GM20431 (cell line): ENCODE measurements around the gene KMT2D.

ENCODE experiments used
- in situ Hi-C: fragments of 300-500 bp; cut with MseI, MboI; formaldehyde crosslinking; loops from one replicate; pipeline ENCODE4 v1.15.0; 2020; ENCODE audit warnings: low sequenced_read_pairs; ENCODE audit not compliant: unreplicated experiment

Gene KMT2D

GRCh38 chr12:49054096-49054495 is 6.5 kb downstream of the KMT2D start:
- in situ Hi-C loops = no loop called here

GRCh38 chr12:49052451-49053208 is 8.0 kb downstream of the KMT2D start:
- in situ Hi-C loops = no loop called here

GRCh38 chr12:49051777-49052438 is 8.7 kb downstream of the KMT2D start:
- in situ Hi-C loops = no loop called here

GRCh38 chr12:49051373-49051764 is 9.2 kb downstream of the KMT2D start:
- in situ Hi-C loops = no loop called here

DNA sequence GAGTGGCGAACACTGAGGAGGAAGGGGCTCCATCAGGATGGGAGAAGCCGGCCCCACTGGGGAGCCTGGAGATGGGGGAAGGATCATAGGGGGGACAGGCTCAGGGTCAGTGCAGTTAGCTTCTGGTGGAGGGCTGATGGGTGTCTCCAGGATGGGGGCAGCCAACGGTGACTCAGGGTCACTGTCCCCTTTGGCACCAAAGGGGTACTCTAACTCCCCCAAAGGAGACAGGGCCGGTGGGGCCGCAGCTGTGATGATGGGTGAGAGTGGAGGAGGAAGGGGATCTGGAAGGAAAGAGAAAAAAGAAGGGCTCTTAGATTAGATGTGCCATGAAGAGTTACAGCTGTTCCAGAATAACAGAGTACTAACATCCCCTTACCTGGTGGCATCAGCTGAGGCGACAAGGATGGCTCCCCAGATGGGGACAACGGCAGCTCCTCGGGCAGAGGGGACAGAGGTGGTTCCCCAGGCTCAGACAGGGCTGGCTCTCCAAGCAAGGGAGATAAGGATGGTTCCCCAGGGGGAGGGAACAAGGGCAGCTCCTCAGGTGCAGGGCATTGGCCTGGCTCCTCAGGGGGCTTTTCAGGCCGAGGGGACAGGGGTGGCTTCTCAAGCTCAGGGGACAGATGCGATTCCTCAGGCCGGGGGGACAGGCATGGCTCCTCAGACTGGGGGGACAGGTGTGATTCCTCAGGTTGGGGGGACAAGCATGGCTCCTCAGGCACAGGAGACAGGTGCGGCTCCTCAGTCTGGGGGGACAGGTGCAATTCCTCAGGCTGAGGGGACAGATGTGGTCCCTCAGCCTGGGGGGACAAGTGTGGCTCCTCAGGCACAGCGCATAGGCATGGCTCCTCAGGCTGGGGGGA is 9.9 kb downstream of the KMT2D start:
- in situ Hi-C loops = no loop called here

DNA sequence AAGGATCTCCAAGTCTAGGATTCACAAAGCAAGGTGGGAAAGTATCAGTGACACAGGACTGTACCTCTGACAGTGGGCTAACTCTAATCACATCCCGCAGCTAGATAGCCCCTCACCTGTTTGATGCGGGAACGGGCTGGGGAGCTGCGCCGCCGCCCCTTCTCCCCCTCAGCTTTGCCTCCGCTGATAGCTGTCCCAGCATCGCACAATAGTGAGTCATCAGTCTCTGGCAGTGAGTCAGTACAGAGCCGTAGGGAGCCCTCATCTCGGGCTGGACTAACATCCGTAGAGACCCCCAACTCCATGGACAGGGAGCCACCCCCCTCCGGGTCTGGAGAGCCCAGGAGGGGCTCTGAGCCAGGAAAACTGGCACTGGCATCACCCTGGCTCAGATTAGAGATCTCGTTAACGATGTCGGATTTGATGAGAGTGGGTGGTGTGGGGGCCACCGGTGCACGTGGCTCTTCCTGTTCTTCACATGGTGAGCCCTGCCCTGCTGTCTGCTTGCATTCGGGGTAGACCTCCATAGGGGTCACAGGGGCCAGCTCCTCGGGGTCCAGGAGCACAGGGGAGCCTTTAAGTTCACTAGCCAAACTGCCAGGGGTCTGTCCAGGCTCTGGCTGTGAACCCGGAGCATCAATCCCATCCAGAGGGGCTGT is 10.9 kb downstream of the KMT2D start:
- in situ Hi-C loops = no loop called here

DNA sequence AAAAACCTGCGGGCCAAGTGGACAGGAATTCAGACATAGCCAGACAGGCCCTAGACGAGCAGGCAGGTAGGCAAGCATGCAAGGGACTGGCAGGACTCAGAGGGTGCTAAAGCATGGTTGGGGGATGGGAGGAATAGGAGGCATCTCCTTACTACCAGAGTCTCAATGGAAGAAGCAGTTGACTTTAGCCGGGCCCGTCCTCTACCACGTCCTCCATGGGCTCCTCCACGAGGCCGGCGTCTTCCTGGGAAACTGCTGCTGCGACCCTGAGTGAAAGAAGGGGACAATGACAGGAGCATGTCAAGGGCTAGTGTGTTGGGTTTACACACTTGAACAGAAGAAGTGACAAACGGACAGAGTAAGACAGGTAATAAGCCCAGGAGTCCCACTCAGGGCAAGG is 11.6 kb downstream of the KMT2D start:
- in situ Hi-C loops = no loop called here

DNA sequence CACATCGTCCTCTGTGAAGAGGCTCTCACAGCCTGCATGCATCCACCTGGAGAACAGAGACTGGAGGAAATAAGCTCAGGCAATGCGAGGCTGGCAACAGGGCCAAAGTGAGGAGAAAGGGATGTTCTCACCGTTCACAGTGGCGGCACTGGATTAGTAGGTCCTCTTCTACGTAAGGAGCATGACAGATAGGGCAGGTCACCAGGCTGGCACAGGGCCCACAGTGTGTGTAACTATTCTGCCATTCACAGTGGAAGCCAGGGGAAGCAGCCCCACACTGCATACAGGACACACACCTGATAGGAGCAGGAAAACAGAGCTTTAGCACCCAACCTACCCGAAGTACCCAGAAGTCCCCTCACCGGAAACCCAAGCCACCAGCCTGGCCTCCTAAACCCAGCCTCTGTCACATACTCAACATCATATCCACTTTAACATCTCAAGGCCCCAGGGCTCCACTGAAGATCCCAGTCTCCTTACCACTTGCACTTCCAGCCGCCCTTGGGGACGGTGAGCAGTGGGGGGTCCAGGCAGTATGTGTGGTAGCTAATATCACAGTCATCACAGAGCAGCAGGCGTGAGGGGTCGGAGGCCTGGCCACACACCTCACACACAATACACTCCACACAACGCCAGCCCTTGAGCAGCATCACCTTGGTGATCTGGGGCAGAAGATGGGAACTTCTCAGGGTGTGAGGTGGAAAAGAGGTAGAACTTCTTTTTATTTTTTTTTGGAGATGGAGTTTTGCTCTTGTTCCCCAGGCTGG is 14.3 kb downstream of the KMT2D start:
- in situ Hi-C loops = no loop called here

DNA sequence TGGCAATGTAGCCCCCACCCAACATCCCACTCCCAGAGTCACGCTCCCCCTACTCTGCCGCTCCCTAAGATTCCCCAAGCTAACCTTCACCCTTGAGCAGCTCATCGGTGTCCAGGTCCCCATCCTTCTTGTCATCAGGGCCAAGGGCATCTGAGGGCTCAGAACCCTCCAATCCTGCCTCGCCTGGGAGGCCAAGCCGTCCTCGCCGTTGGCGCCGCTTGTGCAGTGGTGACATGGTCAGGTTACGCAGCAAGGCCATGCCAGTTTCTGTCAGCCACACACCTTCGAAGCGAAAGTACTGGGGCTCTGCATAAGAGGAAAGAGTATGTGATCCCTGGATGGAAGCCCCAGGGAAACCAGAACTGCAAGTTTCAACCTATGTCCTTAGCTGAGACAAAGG is 15.9 kb downstream of the KMT2D start:
- in situ Hi-C loops = no loop called here

- in situ Hi-C loops = no loop called here
Observed at GRCh38 chr12:49043856-49044258, 16.7 kb downstream of the KMT2D start.

- in situ Hi-C loops = no loop called here
Observed at GRCh38 chr12:49043241-49043640, 17.4 kb downstream of the KMT2D start.

GRCh38 chr12:49041881-49042484 is 18.6 kb downstream of the KMT2D start:
- in situ Hi-C loops = no loop called here

- in situ Hi-C loops = no loop called here
Observed at GRCh38 chr12:49041036-49041880, 19.3 kb downstream of the KMT2D start.

DNA sequence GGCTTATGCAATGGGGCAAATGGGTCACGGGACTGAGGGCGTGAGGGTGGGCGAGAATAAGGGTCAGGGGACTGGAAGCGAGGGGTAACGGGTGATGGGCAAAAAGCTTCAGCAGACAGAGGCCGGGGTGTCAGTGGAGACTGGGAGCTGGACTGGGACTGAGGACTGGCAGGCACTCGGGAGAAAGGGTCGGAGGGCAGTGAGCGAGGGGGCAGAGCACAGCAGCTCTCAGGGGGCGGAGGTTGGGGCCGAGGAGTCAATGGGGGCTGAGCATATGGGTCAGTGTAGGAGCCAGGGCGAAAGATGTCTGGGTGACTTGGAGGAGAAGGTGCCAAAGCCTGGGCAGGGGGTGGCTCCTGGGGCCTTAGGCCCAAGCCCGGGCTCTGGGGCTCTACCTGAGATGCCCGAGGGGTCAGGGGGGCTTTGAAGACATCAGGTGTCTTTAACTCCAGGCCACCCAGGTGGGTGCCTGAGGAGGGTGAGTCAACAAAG is 20.2 kb downstream of the KMT2D start:
- in situ Hi-C loops = no loop called here

- in situ Hi-C loops = no loop called here
Observed at GRCh38 chr12:49039421-49040363, 20.9 kb downstream of the KMT2D start.

DNA sequence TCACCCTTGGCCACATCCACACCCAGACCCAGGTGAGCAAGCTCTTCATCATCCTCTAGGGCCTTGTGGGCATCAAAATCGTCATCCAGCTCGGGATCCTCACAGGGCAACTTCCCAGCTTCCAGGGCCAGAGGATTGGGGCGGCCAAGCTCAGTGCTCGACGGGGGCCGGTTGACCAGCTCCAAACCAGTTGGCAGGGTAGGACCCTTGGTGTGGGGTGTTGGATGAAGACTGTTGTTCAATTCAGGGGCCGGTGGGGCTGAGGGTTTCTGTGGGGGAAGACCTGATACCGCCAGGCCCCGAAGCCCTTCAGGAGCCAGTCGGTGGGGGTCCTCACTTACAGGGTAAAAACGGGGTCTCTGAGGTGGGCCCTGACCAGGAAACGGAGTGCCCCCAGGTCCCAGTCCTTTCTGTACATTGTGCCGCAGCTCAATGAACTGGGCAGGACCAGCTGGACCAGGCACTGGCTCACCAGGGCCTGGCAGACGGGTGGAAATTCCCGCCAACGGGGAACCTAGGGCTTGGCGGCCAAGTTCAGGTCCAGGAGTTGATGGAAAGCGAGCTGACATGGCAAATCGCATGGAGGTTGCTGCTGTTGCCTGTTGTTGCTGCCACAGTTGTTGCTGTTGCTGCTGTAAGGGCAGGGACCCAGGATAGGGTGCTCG is 22.2 kb downstream of the KMT2D start:
- in situ Hi-C loops = no loop called here

DNA sequence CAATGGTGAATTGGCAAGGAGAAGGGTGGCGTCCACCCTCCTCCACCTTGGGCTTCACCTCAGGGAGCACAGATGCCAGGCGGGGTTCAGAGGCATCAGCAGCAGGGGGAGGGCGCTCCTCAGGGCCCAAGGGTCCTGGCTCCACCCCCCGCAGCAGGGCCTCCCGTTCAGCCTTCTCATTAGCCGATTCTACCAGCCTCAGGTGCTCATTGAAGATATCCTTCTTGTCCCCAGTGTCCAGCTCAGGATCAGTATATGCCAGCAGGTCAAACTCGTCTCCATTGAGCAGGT is 22.7 kb downstream of the KMT2D start:
- in situ Hi-C loops = no loop called here
